ENCODE data around the gene RSL1D1. TPM values are rescaled to one million over a fixed set of nuclear protein-coding genes. Genes with fewer than 3 reads are reported as not detected.
"Not testable (repeated sequence)": the region's sequence is repeated elsewhere in the genome, so short reads cannot be mapped to it uniquely, and the experiment has no call there.

RSL1D1 gene
- total RNA-seq, 1 experiment from 2014 or later: 260 TPM

GRCh38 chr16:11797957-11798299 lies 53.4 kb downstream of the RSL1D1 start:
- peak; percentile 46 for DNase-seq (ENCODE audit: low read depth)

- peak; percentile 97 for DNase-seq (ENCODE audit: low read depth)
Measured at GRCh38 chr16:11797166-11797956, 54.0 kb downstream of the RSL1D1 start, which contains the start of gene ZC3H7A. ZC3H7A (minus strand) TSS chr16:11797258; CDS start chr16:11782354, 14,904 bp downstream.

GRCh38 chr16:11796227-11797165 lies 54.8 kb downstream of the RSL1D1 start:
- peak; percentile 60 for DNase-seq (ENCODE audit: low read depth)

DNA sequence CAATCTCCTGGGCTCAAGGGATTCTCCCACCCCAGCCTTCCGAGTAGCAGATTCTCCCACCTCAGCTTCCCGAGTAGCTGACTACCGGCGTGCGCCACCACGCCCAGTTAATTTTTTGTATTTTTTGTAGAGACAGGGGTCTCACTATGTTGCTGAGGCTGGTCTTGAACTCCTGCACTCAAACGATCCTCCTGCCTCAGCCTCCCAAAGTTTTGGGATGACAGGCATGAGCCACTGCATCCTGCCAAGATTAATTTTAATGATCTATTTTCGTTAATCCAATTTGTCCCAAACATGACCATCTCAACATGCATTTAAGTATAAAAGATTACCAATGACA lies 55.5 kb downstream of the RSL1D1 start:
- DNase-seq (ENCODE audit: low read depth): no peak

- no peak for DNase-seq (ENCODE audit: low read depth)
Measured at GRCh38 chr16:11794996-11795886, 56.1 kb downstream of the RSL1D1 start.

DNA sequence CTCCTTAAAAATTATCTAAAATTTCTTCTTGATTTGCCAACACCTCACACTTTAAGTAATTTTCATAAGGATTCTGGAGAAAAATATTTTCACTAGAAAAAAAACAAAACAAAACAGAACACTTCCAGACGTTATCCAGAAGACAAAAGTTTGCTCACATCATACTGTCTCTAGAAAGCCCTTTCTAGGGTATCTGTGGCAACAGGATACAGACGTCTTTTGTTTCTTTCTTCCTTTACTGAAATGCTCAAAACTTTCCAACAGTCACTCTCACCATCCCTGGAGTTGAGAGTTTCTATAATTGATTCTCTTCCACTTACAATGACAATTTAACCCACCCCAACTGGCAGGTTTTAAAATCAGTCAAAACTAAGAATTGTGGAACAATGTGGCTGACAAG lies 56.9 kb downstream of the RSL1D1 start:
- DNase-seq (ENCODE audit: low read depth): no peak

GRCh38 chr16:11793840-11794239 lies 57.5 kb downstream of the RSL1D1 start:
- DNase-seq (ENCODE audit: low read depth): no peak

DNA sequence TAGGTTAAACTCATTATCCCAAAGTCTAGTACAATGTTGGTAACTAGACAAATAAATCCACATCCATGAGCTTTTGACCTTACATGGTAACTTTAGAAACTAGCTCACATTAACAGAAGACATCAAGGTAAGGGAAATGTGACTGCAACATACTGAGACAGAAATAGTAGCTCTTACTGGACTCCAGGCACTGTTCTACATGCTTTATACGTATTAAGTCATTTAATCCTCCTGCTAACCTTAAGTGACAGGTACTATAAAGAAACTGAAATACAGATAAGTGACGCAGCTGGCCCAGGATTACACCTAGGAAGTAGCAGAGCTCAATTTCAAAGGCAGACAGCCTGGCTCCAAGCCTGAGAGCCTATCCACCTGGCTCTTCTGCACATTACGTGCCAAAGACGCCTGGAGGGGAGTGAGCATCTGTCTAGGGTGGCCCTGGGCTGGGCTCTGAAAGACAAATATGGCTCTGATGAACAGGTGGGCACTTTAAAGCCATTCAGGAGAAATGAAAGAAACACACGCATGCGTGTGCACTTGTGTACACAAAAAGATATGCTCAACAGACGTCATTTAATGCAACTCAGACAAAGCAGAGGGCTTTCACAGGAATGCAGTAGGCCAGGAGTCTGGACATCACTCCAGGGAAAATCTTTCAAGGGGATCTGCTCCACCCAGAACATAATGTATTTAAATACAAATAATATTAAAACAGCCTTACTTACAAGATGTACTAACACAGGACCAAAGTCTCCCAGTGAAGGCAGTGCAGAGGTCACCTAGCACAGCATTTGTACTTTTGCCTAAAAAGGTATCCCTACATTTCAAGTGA lies 58.7 kb downstream of the RSL1D1 start:
- no peak for DNase-seq (ENCODE audit: low read depth)

- no peak for DNase-seq (ENCODE audit: low read depth)
Measured at GRCh38 chr16:11791144-11791828, 60.1 kb downstream of the RSL1D1 start.

- no peak for DNase-seq (ENCODE audit: low read depth)
Measured at GRCh38 chr16:11788914-11789313, 62.4 kb downstream of the RSL1D1 start.

DNA sequence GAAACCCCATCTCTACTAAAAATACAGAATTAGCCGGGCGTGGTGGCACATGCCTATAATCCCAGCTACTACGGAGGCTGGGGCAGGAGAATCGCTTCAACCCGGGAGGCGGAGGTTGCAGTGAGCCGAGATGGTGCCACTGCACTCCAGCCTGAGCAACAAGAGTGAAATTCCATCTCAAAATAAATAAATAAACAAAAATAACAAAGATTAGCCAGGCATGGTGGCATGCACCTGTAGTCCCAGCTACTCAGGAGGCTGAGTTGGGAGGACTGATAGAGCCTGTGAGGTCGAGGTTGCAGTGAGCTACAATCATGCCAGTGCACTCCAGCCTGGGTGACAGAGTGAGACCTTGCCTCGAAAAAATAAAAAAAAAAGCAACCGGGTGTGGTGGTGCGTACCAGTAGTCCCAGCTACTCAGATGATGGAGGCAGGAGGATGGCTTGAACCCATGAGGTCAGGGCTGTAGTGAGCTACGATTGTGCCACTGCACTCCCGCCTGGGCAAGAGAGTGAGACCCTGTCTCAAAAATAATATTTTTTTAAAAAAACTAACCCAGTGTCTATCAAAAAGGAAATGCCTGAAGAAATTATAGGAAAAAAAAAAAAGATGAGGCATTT lies 66.3 kb downstream of the RSL1D1 start:
- DNase-seq (ENCODE audit: low read depth): not testable (repeated sequence)

- DNase-seq (ENCODE audit: low read depth): not testable (repeated sequence)
Measured at GRCh38 chr16:11784381-11784780, 67.0 kb downstream of the RSL1D1 start.

DNA sequence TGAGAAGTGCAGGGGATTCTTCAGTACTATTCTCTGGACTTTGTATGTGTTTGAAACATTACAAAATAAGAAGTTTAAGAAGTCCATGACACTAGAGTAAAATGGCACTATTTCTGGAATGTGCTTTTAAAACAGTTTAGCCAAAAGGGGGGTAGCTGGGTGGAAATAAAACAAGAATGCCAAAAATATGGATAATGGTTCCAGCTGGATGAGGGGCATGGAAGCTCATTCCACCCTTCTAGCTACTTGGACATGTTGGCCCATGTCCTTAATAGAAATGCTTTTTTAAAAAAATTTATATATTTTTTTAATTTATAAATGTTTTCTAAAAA lies 67.3 kb downstream of the RSL1D1 start:
- no peak for DNase-seq (ENCODE audit: low read depth)

Other genes starting within 250 kb of the RSL1D1 start
- 9.2 and 14.7 TPM in 2 replicates for gene SNN, start 183.1 kb downstream of the RSL1D1 start, total RNA-seq (2014; rRNA removed; shearing (Covaris generic))
- 46.3 and 52.7 TPM in 2 replicates for gene TXNDC11, start 108.7 kb downstream of the RSL1D1 start, total RNA-seq (2014; rRNA removed; shearing (Covaris generic))
- gene ZC3H7A, start 54.3 kb downstream of the RSL1D1 start, total RNA-seq (2014; rRNA removed; shearing (Covaris generic)): 17.4 and 40.2 TPM in 2 replicates
- gene GSPT1, start 64.4 kb upstream of the RSL1D1 start, total RNA-seq (2014; rRNA removed; shearing (Covaris generic)): 77.5 and 139 TPM in 2 replicates
- gene NPIPB2, start 90.5 kb upstream of the RSL1D1 start, total RNA-seq (2014; rRNA removed; shearing (Covaris generic)): 0.96 TPM in 1 of 2 replicates, not detected in the other
- 0.52 TPM in 1 of 2 replicates, not detected in the other for gene TNFRSF17, start 113.7 kb upstream of the RSL1D1 start, total RNA-seq (2014; rRNA removed; shearing (Covaris generic))
- 9.6 and 10.0 TPM in 2 replicates for gene SNX29, start 125.2 kb upstream of the RSL1D1 start, total RNA-seq (2014; rRNA removed; shearing (Covaris generic))